ENCODE measurements around the gene ZBTB16.

The ZBTB16 gene

GRCh38 chr11:114195981-114196731 is 136.6 kb downstream of the ZBTB16 start:
- no peak for DNase-seq

- DNase-seq = no peak
Measured at GRCh38 chr11:114196997-114197703, 137.6 kb downstream of the ZBTB16 start.

GRCh38 chr11:114197799-114198500 is 138.4 kb downstream of the ZBTB16 start:
- no peak for DNase-seq

- no peak for DNase-seq
Measured at GRCh38 chr11:114199051-114199450, 139.5 kb downstream of the ZBTB16 start.

GRCh38 chr11:114200351-114201133 is 141.0 kb downstream of the ZBTB16 start:
- DNase-seq = no peak

- no peak for DNase-seq
Measured at GRCh38 chr11:114201219-114201618, 141.7 kb downstream of the ZBTB16 start.

- DNase-seq = no peak
Measured at GRCh38 chr11:114202011-114202609, 142.6 kb downstream of the ZBTB16 start.

GRCh38 chr11:114207096-114207495 is 147.6 kb downstream of the ZBTB16 start:
- DNase-seq = no peak

- no peak for DNase-seq
Measured at GRCh38 chr11:114208377-114208776, 148.9 kb downstream of the ZBTB16 start.

GRCh38 chr11:114209343-114209742 is 149.8 kb downstream of the ZBTB16 start:
- DNase-seq = no peak

- no peak for DNase-seq
Measured at GRCh38 chr11:114209904-114210303, 150.4 kb downstream of the ZBTB16 start.

- no peak for DNase-seq
Measured at GRCh38 chr11:114211444-114212121, 152.1 kb downstream of the ZBTB16 start.

- DNase-seq = no peak
Measured at GRCh38 chr11:114213622-114214021, 154.1 kb downstream of the ZBTB16 start.

- DNase-seq = no peak
Measured at GRCh38 chr11:114215428-114215827, 155.9 kb downstream of the ZBTB16 start.

- DNase-seq = no peak
Measured at GRCh38 chr11:114215871-114216795, 156.6 kb downstream of the ZBTB16 start.

- DNase-seq = no peak
Measured at GRCh38 chr11:114216796-114217180, 157.3 kb downstream of the ZBTB16 start.

GRCh38 chr11:114218508-114218907 is 159.0 kb downstream of the ZBTB16 start:
- no peak for DNase-seq

- DNase-seq = no peak
Measured at GRCh38 chr11:114219559-114220349, 160.2 kb downstream of the ZBTB16 start.

- no peak for DNase-seq
Measured at GRCh38 chr11:114221037-114221436, 161.5 kb downstream of the ZBTB16 start.

- DNase-seq = no peak
Measured at GRCh38 chr11:114225661-114226060, 166.2 kb downstream of the ZBTB16 start.
